ENCODE results near the gene SCG3. TPM values are rescaled to one million over a fixed set of nuclear protein-coding genes. Genes with fewer than 3 reads are reported as not detected.

The SCG3 gene
- total RNA-seq, 4 donors from 2014 or later, result 0.41 TPM; not detected in 3

GRCh38 chr15:51766341-51766740, 85.0 kb downstream of the SCG3 start:
- H3K9me3 ChIP-seq, result no peaks in the 10 kb centered on the region
- intact Hi-C loops (cut with DNase I; ENCODE audit: low total_unique reads), result no loop called here
- DNase-seq, result no peak
- H3K36me3 ChIP-seq, result no peaks in the 10 kb centered on the region
- TF ChIP-seq POLR2A (IDR thresholded peaks at IDR 0.05), result no peak
- no peak for TF ChIP-seq CTCF (IDR thresholded peaks at IDR 0.05)
- H3K4me3 ChIP-seq, result no peak overlapping the region
- no peak overlapping the region for H3K27ac ChIP-seq
- H3K27me3 ChIP-seq, result no peaks in the 10 kb centered on the region
- no peaks in the 10 kb centered on the region for H3K4me1 ChIP-seq

- TF ChIP-seq POLR2A (IDR thresholded peaks at IDR 0.05) (no peak), CTCF (IDR thresholded peaks at IDR 0.05) (no peak)
- no peak for DNase-seq
- Histone ChIP-seq H3K9me3 (no peaks in the 10 kb centered on the region), H3K4me1 (no peaks in the 10 kb centered on the region), H3K27me3 (no peaks in the 10 kb centered on the region), H3K4me3 (no peak overlapping the region), H3K36me3 (no peaks in the 10 kb centered on the region), H3K27ac (no peak overlapping the region)
- intact Hi-C loops (cut with DNase I; ENCODE audit: low total_unique reads), result no loop called here
Measured at GRCh38 chr15:51768018-51768417, 86.7 kb downstream of the SCG3 start.

Other genes starting within 250 kb of the SCG3 start
- 100 to 1,000 TPM in 1 of 4 donors, 10 to 100 TPM in 2, 1 to 10 TPM in 1; 6.9 to 100 (median 26.6) TPM for gene DMXL2, start 58.7 kb upstream of the SCG3 start, total RNA-seq
- gene LYSMD2, start 56.2 kb downstream of the SCG3 start, total RNA-seq, result 10 to 100 TPM in 3 of 4 donors, 1 to 10 TPM in 1; 8.5 to 44.7 (median 25.0) TPM
- 100 to 1,000 TPM in 1 of 4 donors, 10 to 100 TPM in 3; 20.9 to 113 (median 35.0) TPM for gene TMOD2, start 70.1 kb downstream of the SCG3 start, total RNA-seq
- 10 to 100 TPM; 10.5 to 49.6 (median 37.1) TPM for gene TMOD3, start 148.2 kb downstream of the SCG3 start, total RNA-seq